Natural killer cell (primary cell): ENCODE data around the gene FLNA. TPM values are rescaled to one million over a fixed set of nuclear protein-coding genes. Genes with fewer than 3 reads are reported as not detected.

Source experiments
- ATAC-seq, 3 donors: fragments of 150-1000 bp in 2 of 3; fragments of 200-7000 bp in 1 of 3; cut with Tn5 transposase; 1 replicate in 1 of 3; 2 replicates in 2 of 3; pipeline ENCODE4 v1.10.0; 2021; ENCODE audit warnings: mild to moderate bottlenecking in 2 of 3, moderate library complexity in 2 of 3
- DNase-seq, 2 donors: peaks; one replicate each; pipeline versions ENCODE4 v3.0.0 to v3.0.0-alpha.2; 2013 to 2021; ENCODE audit warnings: mixed read lengths in 1 of 2
- H3K27ac ChIP-seq: one replicate; pipeline ENCODE4 v1.5.1; 2013; ENCODE audit warnings: mild to moderate bottlenecking, low read length
- H3K27me3 ChIP-seq: one replicate; pipeline ENCODE4 v1.6.1; 2013; ENCODE audit warnings: low read length; ENCODE audit not compliant: control insufficient read depth, insufficient read depth
- H3K36me3 ChIP-seq: one replicate; pipeline ENCODE4 v1.6.1; 2013; ENCODE audit warnings: low read length; ENCODE audit not compliant: control insufficient read depth, insufficient read depth
- H3K4me1 ChIP-seq: one replicate; pipeline ENCODE4 v1.6.1; 2013; ENCODE audit warnings: low read length; ENCODE audit not compliant: control insufficient read depth, insufficient read depth
- H3K4me3 ChIP-seq: one replicate; pipeline ENCODE4 v1.5.1; 2013; ENCODE audit warnings: low read length
- H3K9me3 ChIP-seq: one replicate; pipeline ENCODE4 v1.6.1; 2013; ENCODE audit warnings: low read length; ENCODE audit not compliant: control insufficient read depth, insufficient read depth
- H3K27ac Mint-ChIP-seq, 2 donors: one replicate each; pipeline ENCODE4 v1.8.0; 2022; ENCODE audit warnings: mild to moderate bottlenecking in 2 of 2, mixed read lengths in 2 of 2, moderate library complexity in 1 of 2
- H3K27me3 Mint-ChIP-seq, 2 donors: one replicate each; pipeline ENCODE4 v1.8.0; 2022; ENCODE audit warnings: low read depth in 2 of 2, mixed read lengths in 2 of 2
- H3K36me3 Mint-ChIP-seq: one replicate; pipeline ENCODE4 v1.8.0; 2022; ENCODE audit warnings: mixed read lengths
- H3K4me1 Mint-ChIP-seq, 2 donors: one replicate each; pipeline ENCODE4 v1.8.0; 2022; ENCODE audit warnings: mixed read lengths in 2 of 2
- H3K4me3 Mint-ChIP-seq: one replicate; pipeline ENCODE4 v1.8.0; 2022; ENCODE audit warnings: mild to moderate bottlenecking, moderate library complexity, mixed read lengths
- H3K9me3 Mint-ChIP-seq, 2 donors: one replicate each; pipeline ENCODE4 v1.8.0; 2022; ENCODE audit warnings: mixed read lengths in 2 of 2
- CTCF ChIP-seq: fragments of 200-600 bp; IDR thresholded peaks from one replicate; pipeline ENCODE4 v1.8.0; 2022; ENCODE audit warnings: antibody characterized with exemption
- WGBS: methylation state at CpG from one replicate; pipeline ENCODE4 v1.1.7; 2013; ENCODE audit warnings: missing lambda C conversion rate; ENCODE audit not compliant: insufficient coverage; 5-methylcytosine and 5-hydroxymethylcytosine counted together
- intact Hi-C: fragments of 100-400 bp; cut with micrococcal nuclease; formaldehyde crosslinking; loops from one replicate; pipeline ENCODE4 v1.14.2; 2022
- total RNA-seq, 4 donors: library from RNA; stranded (reverse); fragments of 120-200 nt in 1 of 4; gene quantifications; one replicate each; pipeline versions ENCODE4 v1.2.3 to v1.2.4, GENCODE V29; 2013 to 2022

Gene FLNA
- total RNA-seq, 3 donors from 2014 or later (not counting 1 experiment from before 2014, with no cell fraction given) = 2,872 to 3,483 (median 2,927) TPM

GRCh38 chrX:154334496-154334895 lies 39.9 kb downstream of the FLNA start:
- WGBS = 82% methylated on average over 5 of the region's 10 CpGs
- no peak overlapping the region for H3K4me3 Mint-ChIP-seq
- intact Hi-C loops = no loop called here
- H3K27ac ChIP-seq = no peak overlapping the region
- H3K4me1 ChIP-seq = peaks cover 21% of the 10 kb centered on the region
- H3K27me3 ChIP-seq = no peaks in the 10 kb centered on the region
- no peaks in the 10 kb centered on the region for H3K9me3 Mint-ChIP-seq
- H3K4me3 ChIP-seq = no peak overlapping the region
- no peak for TF ChIP-seq CTCF
- no peaks in the 10 kb centered on the region for H3K36me3 Mint-ChIP-seq
- H3K9me3 ChIP-seq = no peaks in the 10 kb centered on the region
- ATAC-seq (no peak), DNase-seq (no peak)
- H3K27ac Mint-ChIP-seq = peak overlapping the region in 1 of 2 donors; percentile 50
- H3K4me1 Mint-ChIP-seq = peaks cover 10 to 13% of the 10 kb centered on the region in 2 donors
- no peaks in the 10 kb centered on the region for H3K27me3 Mint-ChIP-seq
- no peaks in the 10 kb centered on the region for H3K36me3 ChIP-seq

- Mint-ChIP-seq H3K27ac (peak overlapping the region; percentile 34 to 50), H3K4me3 (no peak overlapping the region), H3K4me1 (peaks cover 10 to 13% of the 10 kb centered on the region in 2 donors), H3K27me3 (no peaks in the 10 kb centered on the region), H3K9me3 (no peaks in the 10 kb centered on the region), H3K36me3 (no peaks in the 10 kb centered on the region)
- DNase-seq (no peak), ATAC-seq (peak; percentile 39 to 59 (median 48))
- H3K9me3 ChIP-seq = no peaks in the 10 kb centered on the region
- H3K27me3 ChIP-seq = no peaks in the 10 kb centered on the region
- H3K36me3 ChIP-seq = no peaks in the 10 kb centered on the region
- no peak overlapping the region for H3K4me3 ChIP-seq
- peaks cover 21% of the 10 kb centered on the region for H3K4me1 ChIP-seq
- intact Hi-C loops = no loop called here
- no peak for TF ChIP-seq CTCF
- WGBS = 22% methylated on average over 6 of the region's 6 CpGs
- peak overlapping the region; percentile 31 for H3K27ac ChIP-seq
Observed at GRCh38 chrX:154333837-154334271, 40.6 kb downstream of the FLNA start.

GRCh38 chrX:154333116-154333515 lies 41.3 kb downstream of the FLNA start:
- Mint-ChIP-seq H3K4me3 (no peak overlapping the region), H3K4me1 (peaks cover 10 to 13% of the 10 kb centered on the region in 2 donors), H3K9me3 (no peaks in the 10 kb centered on the region), H3K27me3 (no peaks in the 10 kb centered on the region), H3K36me3 (no peaks in the 10 kb centered on the region), H3K27ac (peak overlapping the region in 1 of 2 donors; percentile 50)
- DNase-seq (no peak), ATAC-seq (no peak)
- WGBS = 93% methylated on average over 8 of the region's 9 CpGs
- TF ChIP-seq CTCF = no peak
- Histone ChIP-seq H3K4me3 (no peak overlapping the region), H3K9me3 (no peaks in the 10 kb centered on the region), H3K27ac (no peak overlapping the region), H3K36me3 (no peaks in the 10 kb centered on the region), H3K27me3 (no peaks in the 10 kb centered on the region), H3K4me1 (peaks cover 21% of the 10 kb centered on the region)
- intact Hi-C loops = no loop called here

- no peak for ATAC-seq
- 97% methylated on average over 29 of the region's 29 CpGs for WGBS
- H3K9me3 ChIP-seq = no peaks in the 10 kb centered on the region
Observed at GRCh38 chrX:154332561-154332960, 41.9 kb downstream of the FLNA start.

More at GRCh38 chrX:154332561-154332960, 41.9 kb downstream of the FLNA start:
- Mint-ChIP-seq H3K9me3 (no peaks in the 10 kb centered on the region), H3K27ac (no peak overlapping the region), H3K4me3 (no peak overlapping the region), H3K27me3 (no peaks in the 10 kb centered on the region), H3K4me1 (peaks cover 14 to 18% of the 10 kb centered on the region in 2 donors), H3K36me3 (no peaks in the 10 kb centered on the region)
- Histone ChIP-seq H3K4me3 (no peak overlapping the region), H3K4me1 (peaks cover 26% of the 10 kb centered on the region), H3K27me3 (no peaks in the 10 kb centered on the region), H3K27ac (no peak overlapping the region), H3K36me3 (no peaks in the 10 kb centered on the region)
- intact Hi-C loops = no loop called here
- no peak for DNase-seq
- no peak for TF ChIP-seq CTCF
